Small intestine (tissue), 7 donors: ENCODE data around the gene PIMREG. TPM values are rescaled to one million over a fixed set of nuclear protein-coding genes. Genes with fewer than 3 reads are reported as not detected.
A peak's percentile ranks its signal among the peaks of the same experiment; 100 is the strongest.

ENCODE experiments used
- DNase-seq, 2 donors: peaks; one replicate each; pipeline versions ENCODE4 v3.0.0 to v3.0.0-alpha.2; 2013
- FAIRE-seq: peaks from 2 replicates; lab custom pipeline; 2012; peaks lifted over from hg19 to GRCh38; lab: Jason Lieb, UNC
- H3K27ac ChIP-seq, 3 donors: one replicate each; pipeline ENCODE4 v1.5.1; 2013; ENCODE audit warnings: low read length in 2 of 3, mild to moderate bottlenecking in 2 of 3, control low read depth in 1 of 3, inconsistent platforms in 1 of 3, low read depth in 1 of 3, moderate library complexity in 1 of 3
- H3K27me3 ChIP-seq, 3 donors: one replicate each; pipeline ENCODE4 v1.6.1; 2013; ENCODE audit warnings: low read length in 3 of 3, inconsistent platforms in 1 of 3; ENCODE audit not compliant: control insufficient read depth in 3 of 3, insufficient read depth in 3 of 3
- H3K36me3 ChIP-seq, 3 donors: one replicate each; pipeline ENCODE4 v1.6.1; 2013; ENCODE audit warnings: low read length in 3 of 3, inconsistent platforms in 1 of 3, low read depth in 1 of 3, mild to moderate bottlenecking in 1 of 3, moderate library complexity in 1 of 3; ENCODE audit not compliant: control insufficient read depth in 3 of 3, insufficient read depth in 2 of 3
- H3K4me1 ChIP-seq, 3 donors: one replicate each; pipeline ENCODE4 v1.6.1; 2013; ENCODE audit warnings: low read length in 2 of 3, inconsistent platforms in 1 of 3, low read depth in 1 of 3, mild to moderate bottlenecking in 1 of 3, moderate library complexity in 1 of 3; ENCODE audit not compliant: control insufficient read depth in 3 of 3, insufficient read depth in 2 of 3
- H3K4me3 ChIP-seq, 3 donors: one replicate each; pipeline ENCODE4 v1.5.1; 2013; ENCODE audit warnings: low read length in 3 of 3, control low read depth in 1 of 3, inconsistent platforms in 1 of 3, low read depth in 1 of 3, mild to moderate bottlenecking in 1 of 3, moderate library complexity in 1 of 3
- H3K9me3 ChIP-seq, 2 donors: one replicate each; pipeline ENCODE4 v1.6.1; 2013; ENCODE audit warnings: low read depth in 1 of 2, low read length in 1 of 2; ENCODE audit not compliant: control insufficient read depth in 2 of 2, insufficient read depth in 1 of 2
- WGBS, 3 donors: extraction: QIAGEN DNeasy Blood & Tissue Kit; methylation state at CpG; one replicate each; pipeline ENCODE4 v1.1.7; 2013; 5-methylcytosine and 5-hydroxymethylcytosine counted together
- polyA plus RNA-seq, 4 donors: library from polyadenylated mRNA; stranded (reverse) in 3 of 4; unstranded in 1 of 4; fragments of 200-250 nt in 3 of 4; fragments of 120-200 nt in 1 of 4; gene quantifications; one replicate each; pipeline versions ENCODE4 v1.2.1 to v1.2.3, GENCODE V29; 2013
- donor health status: healthy with polysubstance abuse.
- donor health status: control.
- donor health status: control.
- donor health status: Bipolar disorder and iron deficiency.
- donor health status: healthy.

PIMREG gene
- polyA plus RNA-seq, 4 donors = 0.45 to 10.2 (median 4.6) TPM

DNA sequence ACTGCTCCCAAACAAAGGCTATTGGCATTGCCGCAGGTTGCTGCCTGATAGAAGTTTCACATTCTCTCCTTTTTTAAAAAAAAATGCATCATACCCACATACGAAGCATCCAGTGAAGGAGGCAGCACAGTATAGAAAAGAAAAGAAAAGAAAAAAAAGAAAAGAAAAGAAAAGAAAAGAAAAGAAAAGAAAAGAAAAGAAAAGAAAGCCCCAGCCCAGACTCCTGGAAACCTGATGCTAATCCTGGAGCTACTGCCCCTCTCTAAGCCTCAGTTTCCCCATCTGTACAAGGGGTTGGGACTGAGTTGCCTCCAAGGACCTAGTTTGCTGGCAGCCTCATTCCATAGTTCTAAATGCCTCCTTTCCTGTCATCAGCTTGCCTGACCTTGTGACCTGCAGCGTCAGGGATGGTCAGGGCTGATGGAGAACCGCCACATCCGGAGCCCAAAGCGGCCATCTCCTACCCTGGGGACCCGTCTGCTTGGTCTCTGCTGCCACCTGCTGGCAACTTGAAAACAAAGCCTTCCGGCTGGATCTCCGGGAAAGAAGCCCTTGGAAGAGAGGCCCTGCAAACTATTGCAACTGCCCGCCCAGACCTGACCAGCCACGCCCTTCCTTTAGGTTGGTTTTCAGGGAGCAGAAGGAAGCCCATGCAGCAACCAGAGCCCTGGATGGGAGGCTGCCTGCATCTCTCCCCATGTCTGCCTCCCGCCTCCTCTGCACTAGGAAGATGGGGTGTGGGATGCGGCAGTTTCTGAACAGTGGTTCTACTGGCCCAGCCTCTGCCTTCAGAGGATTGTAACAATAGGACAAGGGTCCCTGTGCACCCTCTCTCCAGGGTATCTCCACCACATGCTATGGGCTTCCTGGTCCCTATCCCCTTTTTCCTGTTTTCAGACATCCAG lies 22.3 kb upstream of the PIMREG start:
- Histone ChIP-seq H3K27ac (no peak overlapping the region), H3K27me3 (no peaks in the 10 kb centered on the region), H3K4me3 (no peak overlapping the region), H3K4me1 (no peaks in the 10 kb centered on the region), H3K36me3 (no peaks in the 10 kb centered on the region), H3K9me3 (no peaks in the 10 kb centered on the region)
- 22 to 26% (median 24%) methylated on average over 13 of the region's 13 CpGs for WGBS, 3 donors
- DNase-seq = peak; percentile 70 to 75
- FAIRE-seq = no peak

DNA sequence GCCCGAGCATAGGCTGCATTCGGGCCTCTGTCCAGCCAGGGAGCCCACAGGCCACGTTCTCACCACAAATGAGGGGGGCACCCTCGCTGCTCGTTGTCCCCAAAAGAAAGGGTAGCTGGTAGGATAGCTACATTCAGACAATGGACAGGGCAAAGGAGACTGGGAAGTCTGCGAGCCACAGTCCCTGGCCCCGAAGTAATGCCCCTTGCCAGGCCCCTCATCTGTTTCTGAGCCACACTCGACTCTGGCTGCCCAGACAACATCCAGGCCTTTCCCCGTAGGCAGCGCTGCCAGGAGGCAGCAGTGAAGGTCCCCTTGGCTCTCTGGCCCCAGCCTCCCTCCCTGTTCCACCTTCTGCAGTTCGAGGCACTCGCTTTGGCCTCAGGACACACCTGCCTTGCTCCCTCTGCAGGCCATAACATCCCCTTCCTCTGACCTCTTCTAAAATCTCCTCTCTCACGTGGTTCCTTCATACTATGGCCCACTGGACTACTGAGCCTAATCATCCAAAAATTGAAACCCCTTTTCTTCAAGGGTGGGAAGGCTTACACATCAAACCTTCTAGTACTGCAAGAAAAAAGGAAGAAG lies 21.5 kb upstream of the PIMREG start:
- no peak overlapping the region for H3K27ac ChIP-seq
- 46 to 67% (median 49%) methylated on average over 11 to 13 of the region's 13 CpGs for WGBS, 3 donors
- no peaks in the 10 kb centered on the region for H3K27me3 ChIP-seq
- no peaks in the 10 kb centered on the region for H3K9me3 ChIP-seq
- H3K4me1 ChIP-seq = no peaks in the 10 kb centered on the region
- FAIRE-seq (no peak), DNase-seq (no peak)
- H3K4me3 ChIP-seq = no peak overlapping the region
- no peaks in the 10 kb centered on the region for H3K36me3 ChIP-seq

DNA sequence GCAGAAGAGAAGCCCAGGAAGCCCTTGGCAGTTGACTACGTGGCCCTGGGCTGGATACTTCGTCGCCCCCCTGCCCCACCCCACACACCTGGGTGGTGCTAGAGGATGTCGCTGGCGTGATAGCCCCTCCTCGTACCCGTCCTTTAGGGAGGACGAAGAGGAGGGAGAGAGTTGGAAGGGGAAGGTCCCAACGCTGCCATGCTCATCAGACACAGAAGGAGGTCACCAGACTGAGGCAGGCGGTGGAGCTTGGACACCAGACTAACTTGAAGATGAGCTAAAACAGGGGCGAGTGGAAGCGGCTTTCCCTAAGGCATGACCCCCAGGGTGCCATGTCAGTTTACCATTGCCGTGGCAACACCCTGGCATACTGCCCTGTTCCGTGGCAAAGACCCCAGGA lies 20.3 kb upstream of the PIMREG start:
- no peaks in the 10 kb centered on the region for H3K9me3 ChIP-seq
- H3K27ac ChIP-seq = no peak overlapping the region
- H3K36me3 ChIP-seq = no peaks in the 10 kb centered on the region
- FAIRE-seq (no peak), DNase-seq (no peak)
- no peaks in the 10 kb centered on the region for H3K4me1 ChIP-seq
- H3K27me3 ChIP-seq = no peaks in the 10 kb centered on the region
- no peak overlapping the region for H3K4me3 ChIP-seq
- 72 to 78% (median 73%) methylated on average over 14 of the region's 14 CpGs for WGBS, 3 donors

DNA sequence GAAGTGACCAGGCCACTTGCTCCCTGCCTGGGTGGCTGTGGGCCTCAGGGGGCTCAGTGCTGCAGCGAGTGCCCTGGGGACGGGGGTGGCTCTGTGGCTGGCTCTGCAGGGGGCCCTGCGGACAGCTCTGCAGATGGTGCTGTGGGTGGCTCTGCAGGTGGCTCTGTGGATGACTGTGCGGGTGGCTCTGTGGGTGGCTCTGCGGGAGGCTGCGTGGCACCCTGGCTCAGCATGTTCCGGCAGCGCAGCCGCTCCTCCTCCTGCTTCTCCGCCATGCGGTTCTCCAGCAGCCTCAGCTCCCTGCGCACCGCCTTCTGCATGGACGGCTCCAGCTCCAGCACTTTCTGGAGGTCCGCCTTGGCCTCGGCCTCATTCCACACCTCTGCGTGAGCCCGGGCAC lies 18.8 kb upstream of the PIMREG start:
- H3K36me3 ChIP-seq = no peaks in the 10 kb centered on the region
- H3K4me3 ChIP-seq = no peak overlapping the region
- no peak for FAIRE-seq
- no peak for DNase-seq
- no peaks in the 10 kb centered on the region for H3K27me3 ChIP-seq
- H3K27ac ChIP-seq = no peak overlapping the region
- H3K9me3 ChIP-seq = no peaks in the 10 kb centered on the region
- WGBS, 3 donors = 88 to 90% (median 90%) methylated on average over 15 to 18 of the region's 18 CpGs
- H3K4me1 ChIP-seq = no peaks in the 10 kb centered on the region

DNA sequence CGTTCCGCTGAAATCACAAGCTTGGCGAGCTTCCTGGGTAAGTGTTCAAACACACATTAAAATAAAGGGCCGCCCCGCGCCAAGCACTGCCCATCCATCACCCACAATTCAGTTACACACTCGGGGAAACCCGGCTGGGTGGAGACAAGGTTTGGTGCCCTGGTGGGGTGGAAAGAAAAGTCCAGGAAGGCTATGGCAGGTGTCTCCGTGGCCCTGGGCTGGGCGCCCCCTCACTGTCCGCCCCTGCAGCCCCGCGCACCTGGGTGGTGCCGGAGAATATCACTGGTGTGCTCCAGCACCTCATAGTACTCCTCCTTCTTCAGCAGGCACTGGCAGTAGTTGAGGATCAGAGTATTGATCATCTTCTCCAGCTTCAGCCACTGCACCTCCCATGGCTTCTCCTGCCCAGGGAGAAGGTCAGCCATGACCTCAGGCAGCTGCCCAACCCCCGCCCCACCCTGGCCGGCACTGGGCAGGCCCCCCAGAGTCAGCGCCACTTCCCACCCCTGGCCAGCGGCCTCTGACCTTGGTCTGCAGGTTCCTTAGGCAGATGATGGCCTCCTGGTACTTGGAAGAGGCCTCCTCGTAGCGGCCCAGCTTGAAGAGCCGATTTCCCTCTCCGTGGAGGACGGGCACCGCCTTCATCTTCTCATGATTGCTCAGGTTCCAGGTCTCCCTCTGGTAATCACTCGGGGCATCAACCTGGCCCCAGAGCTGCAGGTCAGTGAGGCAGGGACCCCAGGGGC lies 17.7 kb upstream of the PIMREG start:
- no peak overlapping the region for H3K27ac ChIP-seq
- no peaks in the 10 kb centered on the region for H3K27me3 ChIP-seq
- DNase-seq (no peak), FAIRE-seq (no peak)
- H3K9me3 ChIP-seq = peaks cover 0 to 5% of the 10 kb centered on the region in 2 donors
- no peaks in the 10 kb centered on the region for H3K4me1 ChIP-seq
- 89 to 90% (median 90%) methylated on average over 25 of the region's 25 CpGs for WGBS, 3 donors
- H3K36me3 ChIP-seq = no peaks in the 10 kb centered on the region
- no peak overlapping the region for H3K4me3 ChIP-seq

DNA sequence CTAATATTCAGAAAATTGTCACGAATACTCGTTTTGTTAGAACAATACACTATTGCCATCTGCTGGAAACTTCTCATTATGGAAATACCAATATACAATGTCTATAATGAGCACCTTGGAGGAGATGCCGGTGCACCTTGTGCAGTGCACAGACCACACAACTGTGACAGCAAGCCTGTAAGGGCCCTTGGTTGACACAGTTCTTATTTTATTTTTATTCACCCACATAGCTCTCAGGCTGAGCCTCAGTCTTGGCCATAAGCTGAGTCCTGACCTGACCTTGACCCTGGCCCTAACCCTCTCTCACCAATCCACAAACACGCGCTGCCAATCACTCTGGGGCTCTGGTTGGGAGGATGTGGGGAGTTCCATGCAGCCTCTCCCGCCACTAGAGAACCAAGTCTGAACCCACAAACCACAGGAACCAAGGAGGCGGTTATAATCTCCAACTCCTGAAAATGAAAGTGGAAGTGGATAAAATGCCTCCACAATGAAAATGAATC lies 16.9 kb upstream of the PIMREG start:
- H3K36me3 ChIP-seq = no peaks in the 10 kb centered on the region
- no peaks in the 10 kb centered on the region for H3K27me3 ChIP-seq
- FAIRE-seq (no peak), DNase-seq (peak in 1 of 2 donors; percentile 16)
- H3K4me1 ChIP-seq = no peaks in the 10 kb centered on the region
- H3K9me3 ChIP-seq = peaks cover 0 to 5% of the 10 kb centered on the region in 2 donors
- no peak overlapping the region for H3K27ac ChIP-seq
- 39 to 47% (median 43%) methylated on average over 7 of the region's 7 CpGs for WGBS, 3 donors
- H3K4me3 ChIP-seq = no peak overlapping the region

DNA sequence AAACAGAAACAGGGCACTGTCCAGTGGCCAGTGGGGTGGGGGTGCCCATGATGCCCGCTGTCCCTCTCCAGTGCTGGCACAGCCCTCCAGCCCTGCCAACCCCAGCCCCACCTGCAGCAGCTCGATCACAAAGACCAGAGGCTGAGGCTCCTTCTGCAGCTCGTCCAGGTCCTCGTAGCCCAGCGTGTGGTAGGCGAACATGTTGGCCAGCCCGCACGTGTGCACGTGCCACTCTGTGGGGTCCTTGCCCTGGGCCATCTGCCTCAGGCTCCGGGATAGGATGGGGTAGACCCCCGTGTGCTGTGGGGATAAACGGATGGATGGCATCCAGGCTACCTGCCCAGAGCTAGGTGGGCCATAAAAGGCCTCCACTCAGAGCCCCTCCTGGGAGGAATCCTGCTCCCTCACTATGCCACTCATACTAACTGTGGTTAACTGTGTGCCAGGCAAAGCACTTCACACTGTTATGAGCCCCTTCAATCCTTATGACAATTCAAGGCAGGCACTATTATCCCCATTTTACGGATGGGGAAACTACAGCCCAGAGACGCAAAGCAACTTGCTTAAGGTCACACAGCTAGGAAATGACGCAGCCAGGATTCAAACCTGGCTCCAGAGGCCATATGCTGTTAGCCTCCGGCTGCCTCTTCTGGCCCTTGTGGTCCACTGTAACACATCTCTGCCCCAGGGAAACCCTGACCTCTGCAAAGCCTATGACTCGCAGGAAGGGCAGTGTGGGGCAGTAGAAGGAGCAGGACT lies 15.9 kb upstream of the PIMREG start:
- Histone ChIP-seq H3K27me3 (no peaks in the 10 kb centered on the region), H3K4me1 (no peaks in the 10 kb centered on the region), H3K36me3 (no peaks in the 10 kb centered on the region), H3K27ac (no peak overlapping the region), H3K4me3 (no peak overlapping the region), H3K9me3 (peaks cover 0 to 5% of the 10 kb centered on the region in 2 donors)
- DNase-seq = no peak
- no peak for FAIRE-seq
- 88 to 90% (median 89%) methylated on average over 17 of the region's 17 CpGs for WGBS, 3 donors

DNA sequence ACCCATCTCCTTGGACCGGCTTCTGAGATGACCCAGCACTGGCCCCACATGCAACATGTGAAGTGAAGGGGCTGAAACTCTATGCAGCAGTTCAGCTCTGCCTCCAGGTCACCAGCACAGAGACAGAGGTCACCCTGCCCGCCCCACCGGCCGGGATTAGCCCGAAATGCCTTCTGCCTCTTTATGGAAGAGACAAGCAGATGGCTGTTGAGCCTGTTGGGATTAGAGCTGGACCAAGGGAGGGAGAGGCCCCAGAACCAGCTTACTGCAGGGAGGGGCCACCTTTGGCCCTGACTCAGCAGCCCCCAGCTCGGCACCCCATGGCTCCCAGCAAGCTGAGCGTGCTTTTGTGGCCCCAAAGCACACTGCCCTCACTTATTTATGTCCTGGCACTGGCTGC lies 15.0 kb upstream of the PIMREG start:
- DNase-seq (no peak), FAIRE-seq (no peak)
- no peak overlapping the region for H3K27ac ChIP-seq
- H3K36me3 ChIP-seq = no peaks in the 10 kb centered on the region
- peaks cover 0 to 5% of the 10 kb centered on the region in 2 donors for H3K9me3 ChIP-seq
- no peak overlapping the region for H3K4me3 ChIP-seq
- no peaks in the 10 kb centered on the region for H3K27me3 ChIP-seq
- 86 to 91% (median 87%) methylated on average over 7 of the region's 7 CpGs for WGBS, 3 donors
- H3K4me1 ChIP-seq = no peaks in the 10 kb centered on the region
